ENCODE measurements around the gene PLCB4.

The PLCB4 gene

DNA sequence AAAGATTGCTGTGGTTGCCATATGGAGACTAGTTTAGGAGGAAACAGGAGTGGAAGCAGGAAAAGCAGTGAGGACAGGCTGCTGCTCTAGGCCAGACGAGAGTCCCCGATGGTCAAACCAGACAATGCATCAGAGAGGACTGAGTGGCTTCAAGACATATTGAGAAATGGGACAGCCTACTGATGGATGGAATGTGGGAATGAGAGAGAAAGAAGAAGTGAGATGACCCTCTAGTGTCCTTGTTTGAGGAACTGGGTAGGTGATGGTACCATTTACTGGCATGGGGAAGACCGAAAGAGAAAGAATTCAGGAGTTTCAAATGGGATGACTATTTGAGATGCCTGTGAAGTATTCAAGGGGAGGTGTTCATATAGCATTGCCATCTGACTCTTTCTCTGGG lies 333.7 kb downstream of the PLCB4 start:
- no peak for DNase-seq (ENCODE audit: low spot score)

DNA sequence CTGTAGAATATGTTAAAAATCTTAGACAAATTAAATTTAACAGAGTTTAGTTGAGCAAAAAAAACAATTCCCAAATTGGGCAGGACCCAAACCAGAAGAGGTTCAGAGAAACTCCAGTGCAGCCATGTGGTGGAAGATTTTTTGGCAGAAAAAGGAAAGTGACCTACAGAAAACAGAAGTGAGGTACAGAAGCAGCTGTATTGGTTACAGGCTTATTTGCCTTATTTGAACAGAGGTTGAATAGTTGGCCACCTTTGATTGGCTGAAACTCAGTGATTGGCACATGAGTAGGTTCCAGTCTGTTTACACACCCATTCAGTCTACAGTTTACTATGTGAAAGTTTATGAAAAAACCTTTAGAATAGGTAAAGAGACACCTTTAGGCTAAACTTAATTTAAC lies 334.6 kb downstream of the PLCB4 start:
- no peak for DNase-seq (ENCODE audit: low spot score)

DNA sequence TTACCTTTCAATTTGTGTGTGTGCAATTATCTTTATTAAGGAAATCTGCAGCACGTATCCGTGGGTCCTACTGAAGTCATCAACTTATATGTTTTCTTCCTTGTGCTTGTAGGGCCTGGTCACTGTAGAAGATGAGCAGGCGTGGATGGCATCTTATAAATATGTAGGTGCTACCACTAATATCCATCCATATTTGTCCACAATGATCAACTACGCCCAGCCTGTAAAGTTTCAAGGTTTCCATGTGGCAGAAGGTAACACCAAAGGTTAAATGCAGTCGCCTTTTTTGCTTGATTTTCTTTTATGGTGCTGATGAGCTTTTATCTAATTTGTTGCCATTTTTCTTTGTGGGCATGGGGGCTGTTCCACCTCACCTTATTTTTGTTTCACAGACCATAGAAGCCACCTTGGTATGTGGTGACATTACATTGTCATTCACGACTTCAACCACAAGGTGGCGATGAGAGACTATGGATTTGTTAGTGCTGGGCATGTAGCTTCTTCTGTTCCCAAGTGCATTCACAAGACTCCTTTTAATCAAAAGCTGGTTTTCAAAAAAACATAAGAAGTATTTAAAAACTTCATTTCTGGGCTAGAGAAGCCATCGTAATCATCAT lies 339.0 kb downstream of the PLCB4 start:
- peak; percentile 64 for DNase-seq (ENCODE audit: low spot score)

DNA sequence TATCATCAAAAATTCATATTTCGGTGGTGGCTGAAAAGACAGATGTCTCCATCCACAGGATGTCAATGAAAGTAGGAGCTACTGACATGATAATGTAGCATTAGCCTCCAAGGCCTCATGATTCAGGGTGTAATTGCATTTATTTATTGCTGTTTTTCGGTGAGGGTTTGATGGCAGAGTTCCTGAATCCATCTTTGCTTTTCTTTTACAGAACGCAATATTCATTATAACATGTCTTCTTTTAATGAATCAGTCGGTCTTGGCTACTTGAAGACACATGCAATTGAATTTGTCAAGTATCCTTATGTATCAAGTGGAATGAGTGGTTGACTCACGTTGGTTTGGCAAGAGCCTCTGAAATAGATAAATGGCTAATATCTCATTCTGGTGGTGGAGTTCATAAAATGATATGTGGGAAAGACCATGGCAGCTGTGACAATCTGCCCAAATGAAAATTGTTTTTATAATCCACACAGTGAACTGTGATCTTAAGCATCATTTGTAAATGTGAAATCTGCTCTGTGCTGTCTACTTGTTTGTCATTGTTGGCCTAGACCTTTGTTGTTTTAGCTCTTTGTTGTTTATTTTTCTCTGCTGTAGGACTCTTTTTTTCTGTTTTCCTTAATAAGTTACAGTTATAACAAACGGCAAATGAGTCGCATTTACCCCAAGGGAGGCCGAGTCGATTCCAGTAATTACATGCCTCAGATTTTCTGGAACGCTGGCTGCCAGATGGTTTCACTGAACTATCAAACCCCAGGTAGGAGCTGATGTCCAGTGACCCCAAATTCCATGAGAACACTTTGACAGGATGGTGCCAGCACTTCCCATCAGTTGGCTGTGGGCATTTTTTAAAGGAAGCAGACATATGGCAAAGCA lies 339.8 kb downstream of the PLCB4 start:
- DNase-seq (ENCODE audit: low spot score): no peak

DNA sequence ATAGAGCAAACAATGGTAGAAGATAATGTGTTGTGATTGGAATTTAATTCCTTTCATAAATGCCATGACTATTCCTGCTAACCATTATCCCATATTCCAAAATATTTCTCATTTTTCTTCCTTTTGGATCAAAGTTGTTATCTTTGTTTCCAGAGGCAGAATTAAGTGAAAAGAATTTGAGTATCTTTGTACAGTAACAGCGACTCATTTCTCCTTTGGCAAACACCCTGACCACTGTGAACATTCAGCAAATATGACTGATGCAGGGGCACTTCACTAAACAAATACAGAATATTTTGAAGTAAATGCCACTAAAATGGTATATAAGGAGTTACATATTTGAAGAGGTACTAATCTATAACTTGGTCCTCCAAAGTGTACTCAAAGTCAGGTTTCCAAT lies 340.5 kb downstream of the PLCB4 start:
- no peak for DNase-seq (ENCODE audit: low spot score)

DNA sequence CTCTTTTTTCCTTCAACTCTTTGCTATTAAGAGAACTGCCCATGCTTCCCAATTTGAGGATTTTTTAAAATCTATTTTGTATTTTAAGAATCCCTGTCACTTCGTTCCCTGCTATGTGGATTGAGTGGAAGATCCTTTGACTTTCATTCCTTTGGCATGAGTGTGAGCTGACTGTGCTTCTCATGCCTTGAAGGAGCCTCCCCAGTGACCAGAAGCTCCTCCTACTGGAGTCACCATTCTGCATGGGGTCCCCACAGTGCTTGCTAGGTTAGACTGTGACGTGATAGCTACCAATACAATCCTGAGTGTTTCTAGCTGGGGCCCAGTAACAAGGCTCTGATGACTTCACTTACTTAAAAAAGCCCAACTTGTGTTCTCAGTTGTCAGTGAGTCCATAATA lies 341.1 kb downstream of the PLCB4 start:
- DNase-seq (ENCODE audit: low spot score): no peak

DNA sequence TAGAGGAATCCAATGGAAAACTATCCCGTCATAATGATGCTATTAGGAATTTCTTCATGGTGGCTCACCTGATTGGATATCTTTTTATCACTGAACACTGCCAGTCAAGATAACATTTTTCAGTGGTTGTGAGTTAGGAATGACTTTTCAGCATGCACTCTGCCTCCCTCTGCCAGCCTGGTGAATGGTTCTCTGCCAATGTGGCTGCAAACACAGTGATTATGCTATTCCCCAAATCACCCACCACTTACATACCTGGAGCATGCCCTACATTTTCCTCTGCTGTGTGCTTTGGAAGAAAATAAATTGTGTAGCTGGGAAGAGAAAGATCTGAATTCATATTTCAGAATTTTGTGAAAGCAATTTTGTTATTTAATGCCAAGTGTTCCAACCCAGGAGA lies 342.9 kb downstream of the PLCB4 start:
- DNase-seq (ENCODE audit: low spot score): no peak

DNA sequence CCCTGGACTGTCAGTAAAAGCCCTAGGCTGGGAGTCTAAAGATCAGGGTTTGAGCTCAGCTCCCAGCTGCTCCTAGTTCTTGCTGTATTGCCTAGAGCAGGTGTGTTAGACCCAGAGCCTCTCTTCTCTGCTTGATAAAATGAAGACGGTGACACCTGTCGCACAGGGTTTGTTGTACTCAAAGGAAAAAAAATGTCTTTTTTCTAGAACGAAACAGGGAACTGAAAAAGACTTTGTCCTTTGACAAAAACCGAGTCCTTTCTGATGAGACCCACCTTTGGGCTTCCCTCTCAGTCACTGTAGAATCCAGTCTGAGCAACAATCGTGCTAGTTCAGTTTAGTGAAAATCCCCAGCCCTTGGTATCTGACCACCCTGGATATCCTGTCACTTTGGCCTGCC lies 343.4 kb downstream of the PLCB4 start:
- DNase-seq (ENCODE audit: low spot score): no peak

DNA sequence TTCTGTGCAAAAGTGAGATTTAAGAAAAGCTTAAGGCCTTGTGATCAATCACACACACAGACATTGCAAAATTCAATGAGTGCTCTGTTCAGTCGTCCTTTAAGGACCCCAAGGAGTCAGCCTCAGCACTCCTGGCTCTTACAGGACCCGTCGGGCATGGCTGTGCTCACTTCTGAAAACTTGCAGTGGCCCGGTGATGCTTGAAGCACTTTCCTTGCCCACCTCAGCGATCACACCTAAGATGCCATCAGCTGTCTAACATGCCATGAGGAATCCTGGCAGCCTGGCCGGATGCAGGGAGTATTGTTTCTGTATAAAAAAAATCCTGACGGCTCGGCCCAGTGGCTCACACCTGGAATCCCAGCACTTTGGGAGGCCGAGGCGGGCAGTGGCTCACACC lies 344.1 kb downstream of the PLCB4 start:
- no peak for DNase-seq (ENCODE audit: low spot score)

DNA sequence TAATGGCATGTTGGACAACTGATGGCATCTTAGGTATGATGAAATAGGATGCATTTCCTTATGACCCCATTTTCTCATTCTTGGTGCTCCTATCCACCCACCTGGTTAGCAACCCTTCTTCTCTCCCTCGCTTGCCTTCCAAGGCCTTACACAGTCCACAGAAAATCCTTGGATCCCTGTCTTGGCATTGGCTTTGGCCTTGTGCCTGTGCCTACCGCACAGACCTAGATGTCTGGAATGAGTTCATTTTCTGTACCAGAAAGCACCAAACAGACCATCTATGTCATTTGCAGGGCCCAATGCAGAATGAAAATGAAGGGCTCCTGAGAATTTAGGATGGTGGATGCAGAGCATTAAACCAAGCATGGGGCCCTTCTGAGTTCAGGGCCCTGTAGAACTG lies 346.5 kb downstream of the PLCB4 start:
- DNase-seq (ENCODE audit: low spot score): no peak

DNA sequence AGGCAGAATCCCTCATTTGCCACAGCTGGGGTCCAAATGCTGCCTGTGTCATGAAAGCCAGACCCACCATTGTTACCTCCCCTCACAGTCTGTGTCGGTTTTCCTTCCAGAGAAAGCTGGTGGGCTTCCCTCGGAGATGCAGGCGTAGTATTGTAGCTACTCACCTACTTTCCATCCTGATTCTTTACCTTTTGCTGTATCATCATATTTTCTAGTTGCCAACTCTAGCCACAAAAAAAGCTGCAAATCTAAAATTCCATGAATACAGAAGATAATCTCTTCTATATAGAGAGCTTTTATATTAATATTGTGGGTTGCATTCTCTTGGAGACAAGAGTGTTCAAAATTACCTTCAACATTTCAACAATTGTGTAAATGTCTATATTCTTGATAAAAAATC lies 347.5 kb downstream of the PLCB4 start:
- DNase-seq (ENCODE audit: low spot score): no peak

DNA sequence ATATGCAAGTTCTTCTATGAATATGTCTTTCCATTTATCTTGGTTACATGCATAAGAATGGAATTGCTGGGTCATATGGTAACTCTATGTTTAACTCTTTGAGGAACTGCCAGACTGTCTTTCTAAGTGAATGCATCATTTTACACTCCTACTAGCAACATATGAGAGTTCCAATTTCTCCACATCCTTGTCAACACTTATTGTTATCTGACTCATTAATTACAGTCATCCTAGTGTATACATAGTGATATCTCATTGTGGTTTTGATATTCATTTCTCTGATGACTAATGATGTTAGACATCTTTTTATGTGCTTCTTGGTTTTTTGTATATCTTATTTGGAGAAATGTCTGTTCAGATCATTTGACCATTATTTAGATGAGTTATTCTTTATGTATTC lies 348.8 kb downstream of the PLCB4 start:
- no peak for DNase-seq (ENCODE audit: low spot score)

DNA sequence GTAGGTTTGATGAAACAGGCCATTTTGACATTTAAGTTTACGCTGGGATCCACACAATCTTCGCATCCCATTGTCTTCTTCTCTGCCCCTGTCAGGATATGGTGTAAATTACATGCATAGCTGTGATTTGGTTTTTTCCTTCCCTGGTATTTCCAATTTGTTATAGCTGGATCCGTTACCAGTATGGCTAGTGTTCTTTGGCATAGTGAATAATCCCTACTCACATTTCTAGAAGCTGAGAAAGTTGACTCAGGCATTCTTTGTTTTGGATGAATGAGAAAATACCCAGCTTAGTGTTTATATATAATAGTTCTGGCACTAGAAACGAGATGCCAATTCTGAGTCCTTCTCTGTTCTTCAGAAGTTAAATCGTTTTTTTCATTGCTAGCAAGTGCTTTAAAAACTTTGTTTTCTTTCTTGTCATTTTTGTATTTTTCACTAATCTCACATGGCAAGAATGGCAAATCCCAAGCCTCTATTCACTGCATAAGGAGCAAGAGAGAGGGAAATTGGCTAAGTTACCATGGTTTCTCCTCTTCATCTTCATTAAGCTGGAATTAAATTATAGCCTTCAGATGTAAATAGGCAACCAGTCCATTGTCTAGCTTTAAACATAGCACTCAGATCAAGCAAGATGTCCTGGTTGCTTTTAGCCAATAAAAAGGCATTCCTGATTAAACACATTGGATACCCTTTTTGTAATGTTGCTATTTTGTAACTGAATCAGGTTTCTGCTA lies 353.6 kb downstream of the PLCB4 start:
- no peak for DNase-seq (ENCODE audit: low spot score)

DNA sequence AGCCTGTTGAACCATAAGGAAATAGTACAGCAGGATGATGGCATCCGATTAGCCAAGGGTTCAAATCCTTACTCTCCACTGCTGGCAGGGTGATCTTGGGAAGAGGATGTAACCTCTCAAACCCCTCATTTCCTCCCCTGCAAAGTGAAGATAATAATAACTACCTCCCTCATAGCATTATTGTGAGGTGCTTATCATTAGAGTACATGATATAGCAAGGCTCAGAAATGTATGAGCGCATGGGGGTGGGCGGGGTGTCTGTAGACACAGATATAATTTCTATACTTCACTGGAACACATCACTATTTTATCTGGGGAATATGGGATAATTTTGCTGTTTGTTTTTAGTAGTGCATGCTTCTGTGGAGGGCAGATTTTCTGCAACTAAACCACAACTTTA lies 355.7 kb downstream of the PLCB4 start:
- DNase-seq (ENCODE audit: low spot score): no peak

DNA sequence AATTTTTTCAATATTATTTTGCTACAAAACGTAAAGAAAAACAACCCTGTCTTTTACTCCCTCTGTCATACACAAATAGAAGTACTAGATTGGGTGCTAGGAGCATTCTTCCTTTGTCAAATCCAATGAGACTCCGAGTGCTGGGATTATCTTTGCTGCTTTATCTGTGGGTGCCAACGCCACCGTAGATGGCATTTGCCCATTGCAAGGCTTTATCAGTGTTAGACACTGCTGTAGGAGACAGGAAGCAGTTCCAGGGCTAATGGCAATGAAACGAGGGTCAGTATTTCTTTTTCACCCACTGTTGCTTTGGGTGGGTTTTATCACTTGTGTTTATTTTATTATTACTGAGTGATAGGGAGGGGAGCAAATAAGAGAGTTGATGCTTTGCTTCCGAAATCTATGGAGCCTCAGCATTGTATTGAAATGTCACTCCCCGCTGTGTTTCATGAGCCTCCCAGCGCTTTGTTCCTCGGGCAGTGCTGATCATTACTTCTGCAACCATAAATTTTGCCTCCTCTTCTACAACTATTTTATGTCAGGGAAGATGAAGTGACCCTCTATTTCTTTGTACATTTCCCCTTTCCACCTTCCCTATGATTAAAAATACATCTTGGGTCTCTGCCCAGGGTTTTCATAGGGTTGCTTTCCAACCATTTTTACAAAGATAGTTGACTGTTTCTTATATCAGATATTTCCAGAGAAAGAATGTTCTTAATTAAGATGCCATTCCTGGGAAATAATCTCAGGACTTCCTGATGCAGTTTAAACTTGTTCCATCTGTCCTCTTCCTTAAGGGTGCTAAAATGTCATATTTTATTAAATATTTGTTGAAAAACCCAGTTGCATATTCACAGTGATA lies 358.8 kb downstream of the PLCB4 start:
- no peak for DNase-seq (ENCODE audit: low spot score)

DNA sequence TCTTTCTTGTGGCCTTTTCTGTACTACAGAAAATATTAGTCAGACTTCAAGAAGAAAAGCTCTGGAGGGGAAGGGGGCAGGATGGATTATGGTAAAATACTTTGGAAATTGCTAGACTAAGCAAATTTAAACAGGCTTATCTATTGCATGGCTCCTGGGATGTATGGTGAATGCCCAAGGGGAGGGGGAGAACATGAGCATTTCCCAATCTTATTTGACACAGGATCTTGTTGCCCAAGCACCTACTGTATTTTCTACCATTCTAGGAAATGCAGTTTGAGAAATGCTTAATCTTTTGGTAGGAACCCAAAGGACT lies 359.4 kb downstream of the PLCB4 start:
- no peak for DNase-seq (ENCODE audit: low spot score)

DNA sequence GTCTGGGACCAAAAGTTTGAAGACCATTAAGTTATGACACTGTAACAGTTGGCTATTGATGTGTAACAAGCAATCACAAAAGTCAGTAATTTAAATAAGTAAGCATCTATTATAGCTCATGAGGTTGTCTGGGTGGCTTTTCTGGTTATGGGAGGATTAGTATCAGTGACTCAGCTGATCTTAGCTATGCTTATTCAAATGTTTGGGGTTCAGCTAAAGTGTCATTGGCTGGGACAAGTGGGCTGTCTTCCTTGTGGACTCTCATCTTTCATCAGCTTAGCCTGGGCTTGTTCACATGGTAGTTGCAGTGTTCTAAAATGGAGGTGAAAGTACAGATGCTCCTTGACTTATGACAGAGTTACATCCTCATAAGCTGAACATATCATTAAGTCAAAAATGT lies 370.9 kb downstream of the PLCB4 start:
- no peak for DNase-seq (ENCODE audit: low spot score)

DNA sequence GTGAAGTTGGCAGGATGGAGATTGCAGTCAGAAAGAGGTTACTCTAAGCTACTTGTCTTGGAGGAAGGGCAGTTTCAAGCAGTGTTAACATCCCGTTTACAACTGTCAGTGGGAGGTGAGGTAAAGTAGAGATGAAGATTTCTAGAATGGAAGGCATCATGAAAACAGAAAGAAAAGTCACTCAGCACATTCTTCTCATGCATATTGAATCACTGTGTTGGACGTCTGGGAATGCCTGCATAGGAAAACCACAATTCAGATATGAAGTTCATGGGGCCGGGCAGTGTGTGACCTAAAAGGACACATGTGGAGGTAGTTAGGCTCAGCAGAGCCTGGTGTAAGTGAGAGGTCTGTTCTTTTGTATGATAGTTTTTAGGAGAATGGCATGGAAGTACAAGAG lies 372.0 kb downstream of the PLCB4 start:
- DNase-seq (ENCODE audit: low spot score): no peak

DNA sequence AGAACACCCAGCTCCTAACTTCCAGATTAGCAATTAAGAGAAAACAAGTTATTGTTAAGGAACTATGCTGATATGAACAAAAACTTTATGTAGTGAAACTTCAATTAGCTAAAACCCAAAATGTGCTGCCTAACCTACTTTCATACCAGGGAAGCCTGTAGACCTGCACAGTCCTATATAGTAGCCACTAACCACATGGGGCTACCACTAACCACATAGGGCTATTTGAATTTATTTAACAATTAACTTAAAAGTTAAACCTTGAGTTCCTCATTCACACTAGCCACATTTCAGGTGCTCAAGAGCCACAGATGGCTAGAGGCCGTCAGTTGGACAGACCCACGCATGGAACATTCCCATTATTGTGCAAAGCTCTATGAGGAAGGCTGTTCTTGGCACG lies 373.1 kb downstream of the PLCB4 start:
- no peak for DNase-seq (ENCODE audit: low spot score)

DNA sequence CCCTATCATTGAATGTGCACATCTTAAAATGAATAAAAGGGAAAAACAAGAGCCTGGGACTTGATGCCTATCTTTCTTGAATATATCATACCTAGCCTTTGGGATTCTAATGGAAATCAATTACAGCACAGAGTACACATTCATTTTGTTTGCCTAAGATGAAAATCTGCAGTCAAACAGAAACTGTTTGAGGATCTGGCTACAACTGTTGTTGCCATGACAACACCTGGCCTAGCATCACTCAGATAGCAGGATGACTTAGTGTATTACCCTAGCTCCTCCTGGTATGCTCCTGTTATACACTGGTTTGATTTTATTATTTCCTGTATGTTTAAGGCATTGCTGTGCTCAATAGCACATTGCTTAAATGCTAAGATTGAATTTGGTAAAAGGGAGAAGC lies 374.0 kb downstream of the PLCB4 start:
- peak; percentile 6 for DNase-seq (ENCODE audit: low spot score)

DNA sequence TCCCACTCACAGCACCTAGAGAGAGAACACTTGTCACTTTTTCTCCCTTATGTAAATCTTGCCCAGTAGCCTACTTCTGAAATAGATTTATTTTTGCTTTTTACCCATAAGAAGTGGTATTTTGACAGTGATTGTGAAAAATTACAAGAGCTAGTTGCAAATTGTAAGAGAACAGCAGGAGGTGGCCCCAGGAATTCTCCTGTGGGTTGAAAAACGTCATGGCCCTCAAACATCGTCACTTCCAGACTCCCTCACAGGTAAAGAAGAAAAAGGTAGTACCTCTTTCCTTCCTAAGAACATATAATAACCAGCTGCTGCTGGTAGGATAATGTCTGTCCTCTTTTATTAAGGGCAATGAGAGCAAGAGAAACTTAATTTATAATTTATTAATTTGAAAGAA lies 376.0 kb downstream of the PLCB4 start:
- no peak for DNase-seq (ENCODE audit: low spot score)

DNA sequence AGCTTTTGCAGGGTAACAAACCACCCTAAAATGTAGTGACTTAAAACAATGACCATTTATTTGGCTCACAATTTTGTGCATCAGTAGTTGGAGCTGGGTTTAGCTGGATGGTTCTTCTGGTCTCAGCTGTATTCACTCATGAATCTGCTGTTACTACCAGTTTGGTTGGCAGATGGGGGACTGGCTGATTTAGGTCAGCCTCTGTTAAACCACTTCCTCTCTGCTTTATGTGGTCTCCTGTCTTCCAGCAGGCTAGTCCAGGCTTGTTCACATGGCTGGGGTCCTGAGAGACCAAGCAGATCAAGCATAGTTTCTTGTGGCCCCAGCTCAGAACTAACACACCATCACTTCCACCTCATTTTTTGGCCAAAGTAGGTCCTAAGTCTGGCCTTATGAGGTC lies 378.3 kb downstream of the PLCB4 start:
- no peak for DNase-seq (ENCODE audit: low spot score)
